ENCODE data around the gene NPTN. TPM values are rescaled to one million over a fixed set of nuclear protein-coding genes. Genes with fewer than 3 reads are reported as not detected.

Gene NPTN
- total RNA-seq, 6 experiments from 2014 or later = 25.4 to 49.9 (median 35.4) TPM

DNA sequence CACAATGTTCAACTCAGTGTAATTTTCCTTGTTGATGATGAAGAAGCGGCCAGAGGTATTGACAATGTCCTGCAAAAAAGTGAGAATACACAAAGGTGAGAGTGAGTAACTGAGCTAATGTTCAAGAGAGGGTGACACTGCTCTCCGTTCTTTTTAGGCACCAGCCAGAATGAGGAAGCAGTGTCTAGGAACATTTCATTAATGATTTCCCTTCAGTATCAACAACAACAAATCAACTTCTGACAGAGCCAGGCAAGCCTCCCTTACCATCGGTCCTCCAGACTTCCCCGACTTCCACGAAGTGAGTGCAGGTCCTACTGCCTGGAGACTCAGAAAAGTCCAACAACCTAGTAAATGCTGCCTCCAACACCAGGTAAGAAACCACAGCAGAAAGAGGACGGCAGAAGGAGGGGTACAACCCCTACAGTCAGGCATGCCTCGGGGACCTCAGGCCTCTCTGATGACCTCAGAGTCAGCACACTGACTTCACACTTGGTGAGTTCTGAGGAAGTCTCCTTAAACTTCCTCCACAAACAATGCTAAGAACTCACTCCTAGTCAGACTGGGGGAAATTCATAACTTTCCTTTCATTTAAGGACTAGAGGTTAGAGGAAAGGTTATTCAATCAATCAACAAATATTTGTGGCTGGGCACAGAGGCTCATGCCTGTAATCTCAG, 62.7 kb downstream of the NPTN start:
- Histone ChIP-seq H3K27me3 (no peaks in the 10 kb centered on the region), H3K9me3 (no peaks in the 10 kb centered on the region), H3K27ac (no peak overlapping the region), H3K4me1 (no peaks in the 10 kb centered on the region), H3K4me3 (no peak overlapping the region), H3K36me3 (peaks cover 0 to 65% (median 25%) of the 10 kb centered on the region in 4 donors)
- no peak for DNase-seq
- intact Hi-C loops (cut with DNase I) = loop anchor here in 1 of 2 donors (10.0 kb wide), 1 partner anchor 74 kb away; no protein-coding TSS in a partner anchor
- no peak for ATAC-seq
- WGBS (ENCODE audit: insufficient coverage, low coverage, low lambda C conversion rate, missing lambda C conversion rate) = 86% methylated on average over 4 of the region's 7 CpGs
- TF ChIP-seq, protein P1, sequence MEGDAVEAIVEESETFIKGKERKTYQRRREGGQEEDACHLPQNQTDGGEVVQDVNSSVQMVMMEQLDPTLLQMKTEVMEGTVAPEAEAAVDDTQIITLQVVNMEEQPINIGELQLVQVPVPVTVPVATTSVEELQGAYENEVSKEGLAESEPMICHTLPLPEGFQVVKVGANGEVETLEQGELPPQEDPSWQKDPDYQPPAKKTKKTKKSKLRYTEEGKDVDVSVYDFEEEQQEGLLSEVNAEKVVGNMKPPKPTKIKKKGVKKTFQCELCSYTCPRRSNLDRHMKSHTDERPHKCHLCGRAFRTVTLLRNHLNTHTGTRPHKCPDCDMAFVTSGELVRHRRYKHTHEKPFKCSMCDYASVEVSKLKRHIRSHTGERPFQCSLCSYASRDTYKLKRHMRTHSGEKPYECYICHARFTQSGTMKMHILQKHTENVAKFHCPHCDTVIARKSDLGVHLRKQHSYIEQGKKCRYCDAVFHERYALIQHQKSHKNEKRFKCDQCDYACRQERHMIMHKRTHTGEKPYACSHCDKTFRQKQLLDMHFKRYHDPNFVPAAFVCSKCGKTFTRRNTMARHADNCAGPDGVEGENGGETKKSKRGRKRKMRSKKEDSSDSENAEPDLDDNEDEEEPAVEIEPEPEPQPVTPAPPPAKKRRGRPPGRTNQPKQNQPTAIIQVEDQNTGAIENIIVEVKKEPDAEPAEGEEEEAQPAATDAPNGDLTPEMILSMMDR (IDR thresholded peaks at IDR 0.05) = no peak
- TF ChIP-seq POLR2A (IDR thresholded peaks at IDR 0.05) = no peak

DNA sequence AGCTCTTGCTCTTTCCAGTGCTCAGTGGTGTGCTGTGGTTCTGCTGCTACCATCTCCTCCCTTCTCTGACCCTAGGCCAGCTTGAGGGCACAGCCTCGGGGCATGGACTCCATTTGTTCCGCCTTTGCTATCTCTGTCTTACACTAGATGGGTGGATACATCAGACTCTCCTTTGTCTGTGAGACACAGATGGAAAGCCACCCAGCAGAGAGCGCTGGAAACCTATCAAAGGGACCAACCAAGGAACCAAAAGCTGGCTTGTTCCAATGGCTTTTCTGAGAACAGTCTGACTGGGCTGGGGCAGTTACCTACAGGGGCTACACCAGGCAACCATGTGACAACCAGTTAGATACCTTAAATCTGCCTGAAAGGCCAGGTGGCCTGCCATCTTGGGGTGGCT, 63.8 kb downstream of the NPTN start:
- Histone ChIP-seq H3K36me3 (peaks cover 0 to 60% (median 25%) of the 10 kb centered on the region in 4 donors), H3K27ac (no peak overlapping the region), H3K9me3 (no peaks in the 10 kb centered on the region), H3K4me3 (no peak overlapping the region), H3K27me3 (no peaks in the 10 kb centered on the region), H3K4me1 (no peaks in the 10 kb centered on the region)
- 100% methylated on average over 3 of the region's 3 CpGs for WGBS (ENCODE audit: insufficient coverage, low coverage, low lambda C conversion rate, missing lambda C conversion rate)
- intact Hi-C loops (cut with DNase I) = loop anchor here in 1 of 2 donors (10.0 kb wide), 1 partner anchor 75 kb away; no protein-coding TSS in a partner anchor
- ATAC-seq (no peak), DNase-seq (no peak)
- TF ChIP-seq POLR2A (IDR thresholded peaks at IDR 0.05) = no peak
- TF ChIP-seq, protein P1 (IDR thresholded peaks at IDR 0.05) = no peak

DNA sequence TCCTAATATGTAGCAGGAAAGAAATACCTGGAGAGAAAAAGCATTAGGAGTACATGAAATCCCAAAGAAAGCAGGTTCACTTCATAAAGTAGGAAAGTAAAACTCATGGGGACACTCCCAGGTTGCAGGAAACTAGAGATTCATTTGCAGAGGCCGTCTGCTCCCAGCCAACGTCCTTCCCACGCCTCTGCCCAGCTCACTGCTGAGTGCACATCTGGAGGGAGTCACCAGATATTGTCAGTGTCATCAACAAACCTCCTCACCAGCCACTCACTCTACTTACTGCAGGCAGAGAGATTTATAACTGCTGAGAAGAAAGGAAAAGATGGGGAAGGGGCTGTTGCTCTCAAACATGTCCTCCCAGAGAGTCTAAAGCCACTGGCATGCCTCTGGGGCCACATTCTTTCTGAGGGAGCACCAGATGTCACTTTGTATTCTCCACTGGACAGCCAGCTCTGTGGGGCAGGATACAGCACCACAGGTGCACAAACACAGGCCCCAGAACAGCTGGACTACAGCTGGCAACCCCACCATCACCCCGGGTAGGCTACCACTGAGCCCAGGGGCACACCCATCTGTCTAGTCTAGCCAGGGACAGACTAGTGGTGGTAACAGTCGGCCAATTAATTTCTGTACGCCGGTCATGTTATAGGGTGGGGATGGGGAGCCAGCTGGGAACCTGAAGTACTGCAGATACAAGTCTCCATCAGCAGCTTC, 64.5 kb downstream of the NPTN start:
- no peak for ATAC-seq
- Histone ChIP-seq H3K4me1 (no peaks in the 10 kb centered on the region), H3K9me3 (no peaks in the 10 kb centered on the region), H3K36me3 (peaks cover 0 to 61% (median 25%) of the 10 kb centered on the region in 4 donors), H3K27me3 (no peaks in the 10 kb centered on the region), H3K27ac (no peak overlapping the region), H3K4me3 (no peak overlapping the region)
- intact Hi-C loops (cut with DNase I) = loop anchor here in 1 of 2 donors (10.0 kb wide), 1 partner anchor 76 kb away; no protein-coding TSS in a partner anchor
- DNase-seq = no peak
- whole genome bisulfite sequencing (ENCODE audit: insufficient coverage, low coverage, low lambda C conversion rate, missing lambda C conversion rate) = 90% methylated on average over 2 of the region's 7 CpGs
- no peak for TF ChIP-seq POLR2A (IDR thresholded peaks at IDR 0.05)
- TF ChIP-seq, protein P1 (IDR thresholded peaks at IDR 0.05) = no peak

DNA sequence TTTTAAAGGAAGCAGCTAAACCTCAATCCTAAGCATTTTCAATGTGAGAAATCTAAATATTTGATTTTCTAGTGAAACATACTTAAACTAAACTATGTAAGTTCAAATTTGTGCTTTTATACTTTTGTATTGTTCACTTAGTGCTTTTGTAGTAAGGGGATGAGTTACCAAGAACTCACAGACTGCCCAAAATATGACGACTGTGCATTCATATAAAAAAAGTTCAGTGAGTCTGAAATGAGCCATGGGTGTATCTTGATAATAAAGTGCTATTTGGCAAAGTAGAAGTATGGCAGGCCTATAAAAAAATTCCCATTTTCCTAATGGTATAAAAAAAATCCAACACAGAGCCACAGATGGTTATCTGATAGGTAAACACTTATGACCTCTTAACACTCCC, 66.2 kb downstream of the NPTN start:
- DNase-seq (no peak), ATAC-seq (no peak)
- TF ChIP-seq POLR2A (IDR thresholded peaks at IDR 0.05) = no peak
- TF ChIP-seq, protein P1 (IDR thresholded peaks at IDR 0.05) = no peak
- intact Hi-C loops (cut with DNase I) = loop anchor here in 1 of 2 donors (10.0 kb wide), 1 partner anchor 78 kb away; no protein-coding TSS in a partner anchor
- no peaks in the 10 kb centered on the region for H3K27me3 ChIP-seq
- no peaks in the 10 kb centered on the region for H3K4me1 ChIP-seq
- peaks cover 0 to 65% (median 21%) of the 10 kb centered on the region in 4 donors for H3K36me3 ChIP-seq
- H3K4me3 ChIP-seq = no peak overlapping the region
- WGBS (ENCODE audit: insufficient coverage, low coverage, low lambda C conversion rate, missing lambda C conversion rate) = 86% methylated on average over 1 of the region's 1 CpG
- no peak overlapping the region for H3K27ac ChIP-seq
- no peaks in the 10 kb centered on the region for H3K9me3 ChIP-seq
